Caco-2 (cell line): ENCODE results near the gene UBAP2. TPM values are rescaled to one million over a fixed set of nuclear protein-coding genes. Genes with fewer than 3 reads are reported as not detected.

Experiments
- BruUV-seq: library from RNA; stranded (reverse); fragments of 400-500 nt; replicated peaks from 2 replicates; lab custom pipeline; 2021; lab: Mats Ljungman, UMichigan
- CTCF ChIA-PET: fragments of 300-600 bp; sonication (Branson Sonifier 250); formaldehyde crosslinking; loops from one replicate; lab custom pipeline; 2022; ENCODE audit warnings: antibody characterized with exemption; lab: Charles Lee
- POLR2A ChIA-PET: fragments of 300-600 bp; sonication (Branson Sonifier 250); formaldehyde crosslinking; loops from one replicate; lab custom pipeline; 2022; ENCODE audit warnings: antibody characterized with exemption; lab: Charles Lee
- DNase-seq, 2 experiments: peaks; one replicate each; pipeline versions ENCODE4 v3.0.0 to v3.0.0-alpha.2; 2020 to 2022
- H3K27me3 ChIP-seq: replicated peaks from 2 replicates; pipeline ENCODE4 v1.6.0; 2011; ENCODE audit warnings: low read length; ENCODE audit not compliant: control insufficient read depth, insufficient read depth
- H3K36me3 ChIP-seq: 2 replicates; pipeline ENCODE4 v1.5.1; 2011; ENCODE audit warnings: low read length; ENCODE audit not compliant: control insufficient read depth, insufficient read depth
- H3K4me1 ChIP-seq: fragments of 250-450 bp; sonication (Bioruptor Pico); 2 replicates; pipeline ENCODE4 v1.5.1; 2020; ENCODE audit warnings: mild to moderate bottlenecking
- H3K4me3 ChIP-seq: 2 replicates; pipeline ENCODE4 v1.5.1; 2011; ENCODE audit warnings: low read depth, mild to moderate bottlenecking, control low read depth, low read length
- H3K9me3 ChIP-seq: fragments of 250-450 bp; sonication (Bioruptor Pico); 2 replicates; pipeline ENCODE4 v1.5.1; 2020; ENCODE audit warnings: mild to moderate bottlenecking, moderate library complexity
- H3K27ac Mint-ChIP-seq: one replicate; pipeline ENCODE4 v1.8.0; 2022; ENCODE audit warnings: mixed read lengths; ENCODE audit not compliant: unreplicated experiment
- H3K27me3 Mint-ChIP-seq: one replicate; pipeline ENCODE4 v1.8.0; 2022; ENCODE audit warnings: mixed read lengths; ENCODE audit not compliant: insufficient read depth, unreplicated experiment
- H3K36me3 Mint-ChIP-seq: one replicate; pipeline ENCODE4 v1.8.0; 2022; ENCODE audit warnings: mild to moderate bottlenecking, mixed read lengths; ENCODE audit not compliant: insufficient read depth, unreplicated experiment
- H3K4me1 Mint-ChIP-seq: one replicate; pipeline ENCODE4 v1.8.0; 2022; ENCODE audit warnings: low read depth, mixed read lengths; ENCODE audit not compliant: unreplicated experiment
- H3K4me3 Mint-ChIP-seq: one replicate; pipeline ENCODE4 v1.8.0; 2022; ENCODE audit warnings: mild to moderate bottlenecking, moderate library complexity, mixed read lengths; ENCODE audit not compliant: unreplicated experiment
- H3K9me3 Mint-ChIP-seq: one replicate; pipeline ENCODE4 v1.8.0; 2022; ENCODE audit warnings: mixed read lengths; ENCODE audit not compliant: unreplicated experiment
- intact Hi-C: fragments of 100-400 bp; cut with micrococcal nuclease; formaldehyde crosslinking; loops from one replicate; pipeline ENCODE4 v1.10.0; 2022; ENCODE audit not compliant: unreplicated experiment
- total RNA-seq: library from RNA; stranded (reverse); gene quantifications from 2 replicates; pipeline ENCODE4 v1.2.3, GENCODE V29; 2022
- TF ChIP-seq, protein P1 (sequence below), 2 experiments: fragments of 200-600 bp in 1 of 2; IDR thresholded peaks; 1 replicate in 1 of 2; 2 replicates in 1 of 2; pipeline versions ENCODE4 v1.5.1 to v1.8.0; 2011 to 2022; ENCODE audit warnings: antibody characterized with exemption in 1 of 2, control low read depth in 1 of 2, inconsistent platforms in 1 of 2, low read depth in 1 of 2, low read length in 1 of 2, mild to moderate bottlenecking in 1 of 2, moderate library complexity in 1 of 2; ENCODE audit not compliant: insufficient read depth in 1 of 2, severe bottlenecking in 1 of 2, unreplicated experiment in 1 of 2

Gene UBAP2
- total RNA-seq, 1 experiment from 2014 or later, result 87.5 TPM

DNA sequence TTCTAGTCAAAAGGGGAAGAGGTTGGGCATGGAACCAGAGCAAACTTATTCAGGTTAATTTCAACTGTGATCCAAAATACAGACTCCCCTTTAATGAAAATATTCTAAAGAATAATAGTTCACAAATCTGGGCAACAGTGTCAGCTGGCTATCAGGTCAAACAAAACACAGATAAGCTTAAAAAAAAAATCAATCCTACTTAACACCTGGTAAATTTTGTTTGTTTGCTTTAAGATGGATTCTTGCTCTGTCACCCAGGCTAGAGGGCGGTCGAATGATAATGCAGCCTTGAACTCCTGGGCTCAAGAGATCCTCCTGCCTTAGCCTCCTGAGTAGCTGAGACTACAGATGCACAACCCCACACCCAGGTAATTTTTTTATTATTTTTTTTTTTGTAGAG is 89.0 kb downstream of the UBAP2 start:
- no peak overlapping the region for H3K4me3 ChIP-seq
- Mint-ChIP-seq H3K9me3 (no peaks in the 10 kb centered on the region), H3K27ac (no peak overlapping the region), H3K4me1 (peaks cover 6% of the 10 kb centered on the region), H3K4me3 (no peak overlapping the region), H3K36me3 (peaks cover 89% of the 10 kb centered on the region), H3K27me3 (no peaks in the 10 kb centered on the region)
- H3K9me3 ChIP-seq, result no peaks in the 10 kb centered on the region
- H3K27me3 ChIP-seq, result no peaks in the 10 kb centered on the region
- CTCF ChIA-PET, result interaction anchor here (0.6 kb wide), 1 partner anchor 54 kb away, joined by 4 read pairs; no protein-coding TSS in a partner anchor
- no peak for DNase-seq
- TF ChIP-seq, protein P1, sequence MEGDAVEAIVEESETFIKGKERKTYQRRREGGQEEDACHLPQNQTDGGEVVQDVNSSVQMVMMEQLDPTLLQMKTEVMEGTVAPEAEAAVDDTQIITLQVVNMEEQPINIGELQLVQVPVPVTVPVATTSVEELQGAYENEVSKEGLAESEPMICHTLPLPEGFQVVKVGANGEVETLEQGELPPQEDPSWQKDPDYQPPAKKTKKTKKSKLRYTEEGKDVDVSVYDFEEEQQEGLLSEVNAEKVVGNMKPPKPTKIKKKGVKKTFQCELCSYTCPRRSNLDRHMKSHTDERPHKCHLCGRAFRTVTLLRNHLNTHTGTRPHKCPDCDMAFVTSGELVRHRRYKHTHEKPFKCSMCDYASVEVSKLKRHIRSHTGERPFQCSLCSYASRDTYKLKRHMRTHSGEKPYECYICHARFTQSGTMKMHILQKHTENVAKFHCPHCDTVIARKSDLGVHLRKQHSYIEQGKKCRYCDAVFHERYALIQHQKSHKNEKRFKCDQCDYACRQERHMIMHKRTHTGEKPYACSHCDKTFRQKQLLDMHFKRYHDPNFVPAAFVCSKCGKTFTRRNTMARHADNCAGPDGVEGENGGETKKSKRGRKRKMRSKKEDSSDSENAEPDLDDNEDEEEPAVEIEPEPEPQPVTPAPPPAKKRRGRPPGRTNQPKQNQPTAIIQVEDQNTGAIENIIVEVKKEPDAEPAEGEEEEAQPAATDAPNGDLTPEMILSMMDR (IDR thresholded peaks at IDR 0.05; ENCODE audit: insufficient read depth in 1 of 2, low read depth in 1 of 2, low read length in 1 of 2, severe bottlenecking in 1 of 2, unreplicated experiment in 1 of 2), result no peak
- intact Hi-C loops, result no loop called here
- peaks cover 3% of the 10 kb centered on the region; the same call in 1 of the 2 replicates for H3K36me3 ChIP-seq
- no TSS peak for BruUV-seq
- H3K4me1 ChIP-seq, result no peaks in the 10 kb centered on the region
- POLR2A ChIA-PET, result no interaction called here

DNA sequence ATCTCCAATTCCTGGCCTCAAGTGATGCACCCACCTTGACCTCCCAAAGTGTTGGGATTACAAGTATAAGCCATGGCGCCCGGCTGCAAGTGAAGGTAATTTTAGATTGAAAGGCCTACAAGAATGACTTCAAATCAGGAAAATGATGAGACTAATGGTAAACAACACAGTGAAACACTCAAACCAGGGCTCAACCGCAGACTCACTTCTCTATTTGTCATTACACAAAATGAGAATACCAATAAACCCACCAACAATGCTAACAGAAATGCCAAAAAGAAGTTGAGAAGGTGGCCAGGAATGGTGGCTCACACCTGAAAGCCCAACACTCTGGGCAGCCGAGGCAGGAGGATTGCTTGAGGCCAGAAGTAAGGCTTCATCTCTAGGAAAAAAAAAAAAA is 92.1 kb downstream of the UBAP2 start:
- BruUV-seq, result no TSS peak
- TF ChIP-seq, protein P1 (IDR thresholded peaks at IDR 0.05; ENCODE audit: insufficient read depth in 1 of 2, low read depth in 1 of 2, low read length in 1 of 2, severe bottlenecking in 1 of 2, unreplicated experiment in 1 of 2), result no peak
- Mint-ChIP-seq H3K27ac (no peak overlapping the region), H3K9me3 (no peaks in the 10 kb centered on the region), H3K36me3 (peaks cover 100% of the 10 kb centered on the region), H3K4me1 (no peaks in the 10 kb centered on the region), H3K4me3 (no peak overlapping the region), H3K27me3 (no peaks in the 10 kb centered on the region)
- intact Hi-C loops, result no loop called here
- Histone ChIP-seq H3K9me3 (no peaks in the 10 kb centered on the region), H3K36me3 (peaks cover 2% of the 10 kb centered on the region), H3K4me1 (no peaks in the 10 kb centered on the region), H3K27me3 (no peaks in the 10 kb centered on the region), H3K4me3 (no peak overlapping the region)
- ChIA-PET POLR2A (no interaction called here), CTCF (interaction anchor here (1.2 kb wide), 1 partner anchor 30 kb away, joined by 3 read pairs; no protein-coding TSS in a partner anchor)
- no peak for DNase-seq

DNA sequence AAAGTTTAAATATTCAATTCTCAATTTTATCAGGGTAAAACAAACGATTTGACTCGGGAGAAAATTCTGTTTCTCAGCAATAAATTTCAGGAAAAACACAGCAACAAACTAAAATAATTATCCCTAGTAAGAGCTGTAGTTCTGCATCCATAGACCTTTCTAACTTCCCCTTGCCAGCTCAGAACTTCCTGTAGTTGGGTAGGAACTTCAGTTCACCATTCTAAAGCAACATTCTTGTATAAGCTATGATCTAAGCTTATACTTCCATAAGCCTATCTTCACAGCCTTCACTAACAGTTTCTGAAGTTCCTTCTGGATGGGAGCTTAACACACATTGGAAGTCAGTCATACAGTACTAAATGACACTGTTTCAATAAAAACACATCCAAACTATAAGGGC is 96.6 kb downstream of the UBAP2 start:
- no peaks in the 10 kb centered on the region for H3K4me1 Mint-ChIP-seq
- no peak overlapping the region for H3K27ac Mint-ChIP-seq
- Histone ChIP-seq H3K4me3 (no peak overlapping the region), H3K27me3 (no peaks in the 10 kb centered on the region), H3K36me3 (peaks cover 2% of the 10 kb centered on the region), H3K9me3 (no peaks in the 10 kb centered on the region), H3K4me1 (no peaks in the 10 kb centered on the region)
- no peak for DNase-seq
- CTCF ChIA-PET, result no interaction called here
- TF ChIP-seq, protein P1 (IDR thresholded peaks at IDR 0.05; ENCODE audit: insufficient read depth in 1 of 2, low read depth in 1 of 2, low read length in 1 of 2, severe bottlenecking in 1 of 2, unreplicated experiment in 1 of 2), result no peak
- intact Hi-C loops, result no loop called here
- no peak overlapping the region for H3K4me3 Mint-ChIP-seq
- H3K9me3 Mint-ChIP-seq, result no peaks in the 10 kb centered on the region
- BruUV-seq, result TSS peak; percentile 12
- H3K27me3 Mint-ChIP-seq, result no peaks in the 10 kb centered on the region
- H3K36me3 Mint-ChIP-seq, result peaks cover 98% of the 10 kb centered on the region
- POLR2A ChIA-PET, result no interaction called here
